HepG2 (cell line): ENCODE data around the gene SLC35B4. TPM values are rescaled to one million over a fixed set of nuclear protein-coding genes. Genes with fewer than 3 reads are reported as not detected.

Experiments
- ATAC-seq: fragments of 200-7000 bp; cut with Tn5 transposase; 3 replicates; pipeline ENCODE4 v1.9.1; 2020; ENCODE audit warnings: mild to moderate bottlenecking, moderate library complexity
- BruUV-seq: library from RNA; stranded (reverse); fragments of 400-500 nt; replicated peaks from 2 replicates; lab custom pipeline; 2021; lab: Mats Ljungman, UMichigan
- CTCF ChIA-PET: fragments of 300-600 bp; formaldehyde crosslinking; extraction: SDS; loops from one replicate; lab custom pipeline; 2021; ENCODE audit warnings: low total read pairs, inconsistent platforms, low intra/inter-chr PET ratio; lab: Yijun Ruan, JAX
- POLR2A ChIA-PET: fragments of 350-600 bp; sonication (Branson Sonifier 250); formaldehyde crosslinking; loops from one replicate; lab custom pipeline; 2020; ENCODE audit warnings: antibody characterized with exemption, inconsistent platforms; lab: Yijun Ruan, JAX
- DNase-seq: peaks from one replicate; pipeline ENCODE4 v3.0.0-alpha.2; 2015; ENCODE audit warnings: low spot score
- FAIRE-seq: peaks from 3 replicates; lab custom pipeline; 2011; peaks lifted over from hg19 to GRCh38; lab: Jason Lieb, UNC
- H2AFZ ChIP-seq: one replicate; pipeline ENCODE4 v1.6.1; 2011; ENCODE audit warnings: low read length, inconsistent platforms
- H3K27ac ChIP-seq: fragments of 300-600 bp; 3 replicates; pipeline ENCODE4 v1.8.0; 2011; ENCODE audit warnings: mixed run types, mild to moderate bottlenecking, mixed read lengths, low read length, inconsistent platforms; ENCODE audit not compliant: insufficient read depth; ENCODE audit errors: extremely low read length
- H3K27me3 ChIP-seq, 2 experiments: fragments of 200-600 bp in 1 of 2; 2 replicates in 1 of 2; 3 replicates in 1 of 2; pipeline versions ENCODE4 v1.6.0 to v1.8.0; 2011; ENCODE audit warnings: low read length in 2 of 2, mild to moderate bottlenecking in 2 of 2, moderate library complexity in 2 of 2, inconsistent platforms in 1 of 2; ENCODE audit not compliant: insufficient read depth in 2 of 2, control insufficient read depth in 1 of 2
- H3K36me3 ChIP-seq, 2 experiments: fragments of 200-600 bp in 1 of 2; replicated peaks in 1 of 2; 2 replicates in 1 of 2; 3 replicates in 1 of 2; pipeline versions ENCODE4 v1.5.1 to v1.8.0; 2011; ENCODE audit warnings: low read length in 2 of 2, inconsistent platforms in 1 of 2; ENCODE audit not compliant: insufficient read depth in 2 of 2, control insufficient read depth in 1 of 2
- H3K4me1 ChIP-seq: 2 replicates; pipeline ENCODE4 v1.5.1; 2012; ENCODE audit warnings: low read length, inconsistent platforms; ENCODE audit not compliant: insufficient read depth
- H3K4me2 ChIP-seq: 2 replicates; pipeline ENCODE4 v1.6.0; 2011; ENCODE audit warnings: low read depth, low read length, inconsistent platforms
- H3K4me3 ChIP-seq, 3 experiments: fragments of 200-600 bp in 1 of 3; sonication (generic), shearing (Covaris generic) in 1 of 3; replicated peaks in 1 of 3; 2 replicates each; pipeline ENCODE4 v1.5.1; 2011 to 2016; ENCODE audit warnings: low read length in 3 of 3, inconsistent platforms in 2 of 3, low read depth in 2 of 3, mild to moderate bottlenecking in 2 of 3, control low read depth in 1 of 3, mixed read lengths in 1 of 3; ENCODE audit not compliant: insufficient read depth in 1 of 3
- H3K79me2 ChIP-seq: one replicate; pipeline ENCODE4 v1.6.1; 2011; ENCODE audit warnings: low read length, inconsistent platforms; ENCODE audit not compliant: insufficient read depth
- H3K9ac ChIP-seq: 2 replicates; pipeline ENCODE4 v1.6.0; 2011; ENCODE audit warnings: mild to moderate bottlenecking, low read depth, low read length, inconsistent platforms; ENCODE audit not compliant: insufficient read depth
- H3K9me3 ChIP-seq: 2 replicates; pipeline ENCODE4 v1.5.1; 2012; ENCODE audit warnings: mild to moderate bottlenecking, low read length
- H4K20me1 ChIP-seq: 2 replicates; pipeline ENCODE4 v1.6.0; 2011; ENCODE audit warnings: inconsistent platforms, mild to moderate bottlenecking, low read length, moderate library complexity; ENCODE audit not compliant: insufficient read depth
- CENPX ChIP-seq: sonication (generic); formaldehyde crosslinking; IDR thresholded peaks from 2 replicates; pipeline ENCODE4 v1.9.0; 2021; ENCODE audit warnings: mild to moderate bottlenecking, missing genetic modification reagents, moderate library complexity
- DMAP1 ChIP-seq: IDR thresholded peaks from 2 replicates; pipeline ENCODE4 v1.6.1; 2016
- FOXA3 ChIP-seq: IDR thresholded peaks from 2 replicates; pipeline ENCODE4 v1.6.1; 2016; ENCODE audit warnings: missing genetic modification reagents, missing compliant biosample characterization
- FOXP4 ChIP-seq: sonication (generic); formaldehyde crosslinking; IDR thresholded peaks from 2 replicates; pipeline ENCODE4 v1.4.0; 2020; ENCODE audit warnings: missing genetic modification reagents
- GATAD2A ChIP-seq: IDR thresholded peaks from 2 replicates; pipeline ENCODE4 v1.6.1; 2016
- GLMP ChIP-seq: sonication (generic); formaldehyde crosslinking; IDR thresholded peaks from 2 replicates; pipeline ENCODE4 v1.9.0; 2021; ENCODE audit warnings: missing genetic modification reagents, mild to moderate bottlenecking, borderline replicate concordance
- HMG20B ChIP-seq: conservative IDR thresholded peaks from 2 replicates; pipeline ENCODE4 v1.6.1; 2016; ENCODE audit warnings: missing genetic modification reagents, missing compliant biosample characterization
- HNRNPH1 ChIP-seq: fragments of 200-400 bp; formaldehyde crosslinking; optimal IDR thresholded peaks from 2 replicates; pipeline ENCODE3; 2017; ENCODE audit warnings: mild to moderate bottlenecking, low read depth, low read length
- HNRNPL ChIP-seq: fragments of 200-400 bp; formaldehyde crosslinking; IDR thresholded peaks from 2 replicates; pipeline ENCODE4 v1.6.1; 2017; ENCODE audit warnings: mild to moderate bottlenecking, low read depth, low read length
- IKZF4 ChIP-seq: sonication (generic); formaldehyde crosslinking; IDR thresholded peaks from 2 replicates; pipeline ENCODE4 v1.5.1; 2020; ENCODE audit warnings: borderline replicate concordance, mild to moderate bottlenecking, low read depth, missing genetic modification reagents; ENCODE audit errors: not compliant biosample characterization
- MAFK ChIP-seq, 2 experiments: IDR thresholded peaks in 1 of 2; conservative IDR thresholded peaks in 1 of 2; 2 replicates each; pipeline ENCODE4 v1.6.1; 2011; ENCODE audit warnings: improper control_type of control experiment in 2 of 2, low read length in 2 of 2
- NFE2 ChIP-seq: sonication (generic); formaldehyde crosslinking; IDR thresholded peaks from 2 replicates; pipeline ENCODE4 v1.4.0; 2020; ENCODE audit warnings: missing genetic modification reagents
- NONO ChIP-seq, 2 experiments: fragments of 450-650 bp in 1 of 2; sonication (generic) in 1 of 2; formaldehyde crosslinking in 1 of 2; IDR thresholded peaks in 1 of 2; conservative IDR thresholded peaks in 1 of 2; 2 replicates each; pipeline versions ENCODE4 v1.6.1 to v1.8.0; 2017 to 2022; ENCODE audit warnings: mild to moderate bottlenecking in 1 of 2, missing genetic modification reagents in 1 of 2, moderate library complexity in 1 of 2
- RAD51 ChIP-seq: fragments of 450-650 bp; IDR thresholded peaks from 2 replicates; pipeline ENCODE4 v1.6.1; 2016; ENCODE audit warnings: borderline replicate concordance
- SNAI1 ChIP-seq: sonication (generic); formaldehyde crosslinking; IDR thresholded peaks from 2 replicates; pipeline ENCODE4 v1.5.0; 2020; ENCODE audit warnings: mild to moderate bottlenecking, missing genetic modification reagents, borderline replicate concordance
- TEAD2 ChIP-seq: sonication (generic); formaldehyde crosslinking; IDR thresholded peaks from 2 replicates; pipeline ENCODE4 v1.9.0; 2021; ENCODE audit warnings: missing genetic modification reagents
- WIZ ChIP-seq: sonication (generic); formaldehyde crosslinking; IDR thresholded peaks from 2 replicates; pipeline ENCODE4 v1.5.1; 2020; ENCODE audit warnings: mild to moderate bottlenecking, missing genetic modification reagents
- ZIK1 ChIP-seq: sonication (generic); formaldehyde crosslinking; IDR thresholded peaks from 2 replicates; pipeline ENCODE4 v1.5.0; 2020; ENCODE audit warnings: mild to moderate bottlenecking, low read depth, missing genetic modification reagents, borderline replicate concordance
- ZKSCAN1 ChIP-seq: fragments of 150-350 bp; IDR thresholded peaks from 2 replicates; pipeline ENCODE4 v1.6.1; 2014; ENCODE audit warnings: low read length
- ZNF160 ChIP-seq: sonication (generic); formaldehyde crosslinking; IDR thresholded peaks from 2 replicates; pipeline ENCODE4 v1.8.0; 2022; ENCODE audit warnings: mild to moderate bottlenecking, inconsistent platforms, missing genetic modification reagents
- ZNF30 ChIP-seq: sonication (generic); formaldehyde crosslinking; IDR thresholded peaks from 2 replicates; pipeline ENCODE4 v1.5.0; 2020; ENCODE audit warnings: mild to moderate bottlenecking, missing genetic modification reagents
- ZNF510 ChIP-seq: sonication (generic); formaldehyde crosslinking; IDR thresholded peaks from 2 replicates; pipeline ENCODE4 v1.4.0; 2020; ENCODE audit warnings: low read depth, mild to moderate bottlenecking, missing genetic modification reagents
- ZNF567 ChIP-seq: sonication (generic); formaldehyde crosslinking; IDR thresholded peaks from 2 replicates; pipeline ENCODE4 v1.8.1; 2023; ENCODE audit warnings: mild to moderate bottlenecking, missing genetic modification reagents, borderline replicate concordance
- WGBS: methylation state at CpG from one replicate; pipeline ENCODE4 v1.1.6; 2017; ENCODE audit warnings: low lambda C conversion rate; 5-methylcytosine and 5-hydroxymethylcytosine counted together
- in situ Hi-C: cut with HindIII; loops from 2 replicates; pipeline ENCODE4 v1.10.0; 2017; ENCODE audit warnings: low pct_unique_long_range_greater_than_20kb; ENCODE audit not compliant: extremely low pct_ligation_motif_present
- intact Hi-C: fragments of 100-400 bp; cut with micrococcal nuclease; formaldehyde crosslinking; loops from one replicate; pipeline ENCODE4 v1.10.0; 2022; ENCODE audit not compliant: unreplicated experiment
- polyA plus RNA-seq, 8 experiments: library from polyadenylated mRNA; depleted of rRNA in 3 of 8; stranded (reverse) in 7 of 8; unstranded in 1 of 8; fragments of >200 nt; fragmentation: Illumina TruSeq in 4 of 8; extraction: Trizol in 4 of 8; gene quantifications; 2 replicates each; pipeline versions ENCODE4 v1.2.1 to v1.2.3, GENCODE V29; 2011 to 2016; ENCODE audit warnings: low read depth in 4 of 8, missing spikeins in 1 of 8, mixed read lengths in 1 of 8; ENCODE audit not compliant: insufficient read depth in 1 of 8
- total RNA-seq, 5 experiments: library from RNA; depleted of rRNA; stranded (reverse); fragments of >200 nt; fragmentation: Illumina TruSeq; extraction: Trizol; gene quantifications; 2 replicates each; pipeline ENCODE4 v1.2.3, GENCODE V29; 2016; ENCODE audit warnings: low read depth in 1 of 5

Gene SLC35B4
- total and polyA plus RNA-seq, 2 of the 13 experiments (the other 11 are each of a cell fraction or from before 2014, with no cell fraction given) = 17.1 to 17.8 TPM

GRCh38 chr7:134293002-134293740 lies 23.6 kb downstream of the SLC35B4 start:
- FAIRE-seq (peak; percentile 96), ATAC-seq (peak; percentile 99), DNase-seq (peak; percentile 95)
- Histone ChIP-seq H3K9ac (no peak overlapping the region), H2AFZ (no peak overlapping the region), H3K79me2 (no peaks in the 10 kb centered on the region), H3K4me1 (peaks cover 19% of the 10 kb centered on the region), H3K27ac (peak overlapping the region; percentile 62), H3K27me3 (no peaks in the 10 kb centered on the region), H3K36me3 (peaks cover 2 to 18% of the 10 kb centered on the region in 2 experiments; a peak in 4 of 5 replicates), H3K9me3 (no peaks in the 10 kb centered on the region), H3K4me3 (no peak overlapping the region), H4K20me1 (no peaks in the 10 kb centered on the region), H3K4me2 (peak overlapping the region; percentile 51)
- intact Hi-C loops (loop anchor here (1.0 kb wide), 1 partner anchor 23 kb away; the partner anchor contains the start of gene SLC35B4), in situ Hi-C loops (no loop called here)
- no TSS peak for BruUV-seq
- ChIA-PET POLR2A (interaction anchor here (1.8 kb wide), 1 partner anchor 24 kb away, joined by 13 read pairs; the partner anchor contains the start of gene SLC35B4), CTCF (no interaction called here)
- WGBS = 36% methylated on average over 12 of the region's 12 CpGs
- no peak for TF ChIP-seq IKZF4
- TF ChIP-seq ZNF30 (CRISPR knock-in tag) = no peak
- no peak for TF ChIP-seq DMAP1 (CRISPR knock-in tag)
- TF ChIP-seq GATAD2A = peak; percentile 69; the same call in 1 of the 2 replicates
- no peak for TF ChIP-seq ZNF160 (CRISPR knock-in tag)
- TF ChIP-seq RAD51 = no peak
- no peak for TF ChIP-seq SNAI1 (CRISPR knock-in tag)
- TF ChIP-seq FOXP4 (CRISPR knock-in tag) = peak; percentile 62
- no peak for TF ChIP-seq HNRNPL
- TF ChIP-seq FOXA3 (CRISPR knock-in tag) = peak; percentile 85
- TF ChIP-seq ZKSCAN1 = peak; percentile 57; the same call in 1 of the 2 replicates
- no peak for TF ChIP-seq HMG20B (CRISPR knock-in tag)
- TF ChIP-seq CENPX = no peak
- 0 out of 2 replicates have a peak, but pooled peaks have one; percentile 23 for TF ChIP-seq ZIK1 (CRISPR knock-in tag)
- TF ChIP-seq MAFK (conservative IDR thresholded peaks at IDR 0.05 in 1 of 2, IDR thresholded peaks at IDR 0.05 in 1 of 2; ENCODE audit: low read length in 2 of 2) = no peak
- no peak for TF ChIP-seq NFE2 (CRISPR knock-in tag)
- peak; percentile 36; the same call in 1 of the 2 replicates for TF ChIP-seq WIZ
- TF ChIP-seq HNRNPH1 = no peak
- no peak for TF ChIP-seq NONO (IDR thresholded peaks at IDR 0.05)
- TF ChIP-seq NONO (CRISPR knock-in tag; conservative IDR thresholded peaks at IDR 0.05) = peak; percentile 54; the same call in 1 of the 2 replicates
- no peak for TF ChIP-seq ZNF567
- no peak for TF ChIP-seq TEAD2 (CRISPR knock-in tag)
- TF ChIP-seq GLMP = no peak
- no peak for TF ChIP-seq ZNF510 (CRISPR knock-in tag)
